MM.1S (cell line): ENCODE measurements around the gene ENDOV.

Source experiments
- DNase-seq: peaks from one replicate; pipeline ENCODE4 v3.0.0-alpha.2; 2015
- H2AFZ ChIP-seq: fragments of 300-600 bp; sonication (generic); 2 replicates; pipeline ENCODE4 v1.6.0; 2016; ENCODE audit warnings: antibody characterized with exemption, low read length
- H3F3A ChIP-seq: fragments of 300-600 bp; sonication (generic); 2 replicates; pipeline ENCODE4 v1.6.1; 2016; ENCODE audit warnings: mild to moderate bottlenecking, antibody characterized with exemption, low read length, moderate library complexity, mixed read lengths; ENCODE audit not compliant: insufficient read depth
- H3K27ac ChIP-seq: fragments of 300-600 bp; sonication (generic); 2 replicates; pipeline ENCODE4 v1.5.1; 2016; ENCODE audit warnings: mild to moderate bottlenecking, low read length
- H3K27me3 ChIP-seq: fragments of 300-600 bp; sonication (generic); replicated peaks from 2 replicates; pipeline ENCODE4 v1.6.0; 2016; ENCODE audit warnings: low read length; ENCODE audit not compliant: insufficient read depth
- H3K36me3 ChIP-seq: fragments of 300-600 bp; sonication (generic); replicated peaks from 2 replicates; pipeline ENCODE4 v1.6.1; 2016; ENCODE audit warnings: mild to moderate bottlenecking, low read length, mixed read lengths; ENCODE audit not compliant: insufficient read depth
- H3K4me1 ChIP-seq: fragments of 300-600 bp; sonication (generic); 2 replicates; pipeline ENCODE4 v1.6.1; 2016; ENCODE audit warnings: low read length, mixed read lengths
- H3K4me2 ChIP-seq: fragments of 300-600 bp; sonication (generic); 2 replicates; pipeline ENCODE4 v1.6.0; 2016; ENCODE audit warnings: low read depth, low read length
- H3K4me3 ChIP-seq: fragments of 300-600 bp; sonication (generic); 2 replicates; pipeline ENCODE4 v1.5.1; 2016; ENCODE audit warnings: low read length, mixed read lengths
- H3K79me2 ChIP-seq: fragments of 300-600 bp; sonication (generic); 2 replicates; pipeline ENCODE4 v1.6.1; 2016; ENCODE audit warnings: mixed run types, low read length, mixed read lengths
- H3K9ac ChIP-seq: fragments of 300-600 bp; sonication (generic); 2 replicates; pipeline ENCODE4 v1.6.1; 2016; ENCODE audit warnings: low read length, mixed read lengths
- H3K9me2 ChIP-seq: fragments of 300-600 bp; sonication (generic); replicated peaks from 2 replicates; pipeline ENCODE4 v1.6.1; 2016; ENCODE audit warnings: mild to moderate bottlenecking, low read length, mixed read lengths; ENCODE audit not compliant: insufficient read depth
- H3K9me3 ChIP-seq: fragments of 300-600 bp; sonication (generic); replicated peaks from 2 replicates; pipeline ENCODE4 v1.6.1; 2016; ENCODE audit warnings: mild to moderate bottlenecking, low read length, mixed read lengths; ENCODE audit not compliant: insufficient read depth
- H4K20me1 ChIP-seq: fragments of 300-600 bp; sonication (generic); 2 replicates; pipeline ENCODE4 v1.6.1; 2016; ENCODE audit warnings: mild to moderate bottlenecking, low read length, moderate library complexity, mixed read lengths; ENCODE audit not compliant: insufficient read depth
- CTCF ChIP-seq: fragments of 300-600 bp; sonication (generic); IDR thresholded peaks from 2 replicates; pipeline ENCODE4 v1.5.1; 2016; ENCODE audit warnings: antibody characterized with exemption, low read length, mixed read lengths
- EZH2 ChIP-seq: fragments of 300-600 bp; sonication (generic); optimal IDR thresholded peaks from 2 replicates; pipeline ENCODE3; 2017; ENCODE audit warnings: low read depth, mild to moderate bottlenecking, antibody characterized with exemption, low read length, mixed read lengths
- EZH2phosphoT487 ChIP-seq: fragments of 300-600 bp; sonication (generic); IDR thresholded peaks from 2 replicates; pipeline ENCODE4 v1.6.1; 2018; ENCODE audit warnings: antibody characterized with exemption, low read length

ENDOV gene

GRCh38 chr17:80481284-80482057 is 66.5 kb downstream of the ENDOV start:
- no peak overlapping the region for H3K4me3 ChIP-seq
- H3K4me2 ChIP-seq = no peak overlapping the region
- no peaks in the 10 kb centered on the region for H3K9me3 ChIP-seq
- H3F3A ChIP-seq = no peaks in the 10 kb centered on the region
- no peaks in the 10 kb centered on the region for H3K79me2 ChIP-seq
- H3K27ac ChIP-seq = no peak overlapping the region
- no peaks in the 10 kb centered on the region for H4K20me1 ChIP-seq
- peaks cover 96% of the 10 kb centered on the region for H3K27me3 ChIP-seq
- TF ChIP-seq EZH2phosphoT487 (no peak), EZH2 (no peak), CTCF (no peak)
- H3K4me1 ChIP-seq = no peaks in the 10 kb centered on the region
- no peaks in the 10 kb centered on the region for H3K36me3 ChIP-seq
- no peak overlapping the region for H2AFZ ChIP-seq
- DNase-seq = no peak
- no peak overlapping the region for H3K9ac ChIP-seq
- no peaks in the 10 kb centered on the region for H3K9me2 ChIP-seq

GRCh38 chr17:80482058-80482318 is 67.0 kb downstream of the ENDOV start:
- no peak overlapping the region for H3K4me3 ChIP-seq
- no peaks in the 10 kb centered on the region for H3K9me3 ChIP-seq
- peaks cover 97% of the 10 kb centered on the region for H3K27me3 ChIP-seq
- H3F3A ChIP-seq = no peaks in the 10 kb centered on the region
- DNase-seq = no peak
- H2AFZ ChIP-seq = no peak overlapping the region
- H3K36me3 ChIP-seq = no peaks in the 10 kb centered on the region
- no peaks in the 10 kb centered on the region for H3K4me1 ChIP-seq
- H3K4me2 ChIP-seq = no peak overlapping the region
- TF ChIP-seq EZH2phosphoT487 (no peak), EZH2 (no peak), CTCF (no peak)
- no peak overlapping the region for H3K9ac ChIP-seq
- no peaks in the 10 kb centered on the region for H3K9me2 ChIP-seq
- no peak overlapping the region for H3K27ac ChIP-seq
- H4K20me1 ChIP-seq = no peaks in the 10 kb centered on the region
- no peaks in the 10 kb centered on the region for H3K79me2 ChIP-seq

- H3K9ac ChIP-seq = no peak overlapping the region
- no peaks in the 10 kb centered on the region for H3K79me2 ChIP-seq
- no peaks in the 10 kb centered on the region for H3K9me2 ChIP-seq
- H2AFZ ChIP-seq = no peak overlapping the region
- no peaks in the 10 kb centered on the region for H3K9me3 ChIP-seq
- no peaks in the 10 kb centered on the region for H3K4me1 ChIP-seq
- no peaks in the 10 kb centered on the region for H4K20me1 ChIP-seq
- H3K27ac ChIP-seq = no peak overlapping the region
- H3K4me3 ChIP-seq = no peak overlapping the region
- DNase-seq = no peak
- no peaks in the 10 kb centered on the region for H3F3A ChIP-seq
- peaks cover 95% of the 10 kb centered on the region for H3K27me3 ChIP-seq
- no peaks in the 10 kb centered on the region for H3K36me3 ChIP-seq
- no peak overlapping the region for H3K4me2 ChIP-seq
- TF ChIP-seq EZH2phosphoT487 (no peak), CTCF (no peak), EZH2 (no peak)
Measured at GRCh38 chr17:80482555-80483308, 67.8 kb downstream of the ENDOV start.
